ENCODE results near the gene C9orf152. TPM values are rescaled to one million over a fixed set of nuclear protein-coding genes. Genes with fewer than 3 reads are reported as not detected.

The C9orf152 gene
- polyA plus RNA-seq, 1 donor from 2014 or later: not detected

GRCh38 chr9:110153431-110153830 lies 54.5 kb downstream of the C9orf152 start:
- H3K27me3 ChIP-seq (ENCODE audit: insufficient read depth, low read depth, low read length): no peaks in the 10 kb centered on the region
- no peaks in the 10 kb centered on the region for H3K9me2 ChIP-seq (ENCODE audit: insufficient read depth, low read length)
- no peaks in the 10 kb centered on the region for H3F3A ChIP-seq (ENCODE audit: insufficient read depth, low read length, poor library complexity, severe bottlenecking)
- no peaks in the 10 kb centered on the region for H3K9me3 ChIP-seq (ENCODE audit: low read length)
- no peak overlapping the region for H3K27ac ChIP-seq (ENCODE audit: low read length)
- no peaks in the 10 kb centered on the region for H3K79me2 ChIP-seq (replicated peaks; ENCODE audit: insufficient read depth, low read length)
- H3K4me2 ChIP-seq (ENCODE audit: low read length): no peak overlapping the region
- no peak overlapping the region for H2AFZ ChIP-seq (ENCODE audit: low read depth, low read length)
- H3K9ac ChIP-seq (ENCODE audit: low read length): no peak overlapping the region
- H3K36me3 ChIP-seq (ENCODE audit: insufficient read depth, low read length): no peaks in the 10 kb centered on the region
- H4K20me1 ChIP-seq (ENCODE audit: insufficient read depth): no peaks in the 10 kb centered on the region
- H3K4me3 ChIP-seq (ENCODE audit: low read length): no peak overlapping the region
- TF ChIP-seq EZH2 (IDR thresholded peaks at IDR 0.05; ENCODE audit: borderline replicate concordance, insufficient read depth, low read length, poor library complexity, severe bottlenecking): no peak
- TF ChIP-seq MXI1 (conservative IDR thresholded peaks at IDR 0.05; ENCODE audit: poor library complexity, severe bottlenecking): no peak
- TF ChIP-seq REST (IDR thresholded peaks at IDR 0.05; ENCODE audit: borderline replicate concordance): no peak
- no peak for TF ChIP-seq TAF1 (IDR thresholded peaks at IDR 0.05; ENCODE audit: low read depth)
- no peak for TF ChIP-seq POLR2AphosphoS5 (IDR thresholded peaks at IDR 0.05)
- no peak for TF ChIP-seq RAD21 (conservative IDR thresholded peaks at IDR 0.05)
- TF ChIP-seq CTCF (IDR thresholded peaks at IDR 0.05; ENCODE audit: poor library complexity, severe bottlenecking): no peak
- TF ChIP-seq EP300 (conservative IDR thresholded peaks at IDR 0.05; ENCODE audit: poor library complexity, severe bottlenecking): no peak
- no peak for TF ChIP-seq SMC3 (conservative IDR thresholded peaks at IDR 0.05; ENCODE audit: poor library complexity)

- Histone ChIP-seq H3K79me2 (replicated peaks; ENCODE audit: insufficient read depth, low read length) (no peaks in the 10 kb centered on the region), H4K20me1 (ENCODE audit: insufficient read depth) (no peaks in the 10 kb centered on the region), H3K9me3 (ENCODE audit: low read length) (no peaks in the 10 kb centered on the region), H3K27ac (ENCODE audit: low read length) (no peak overlapping the region), H3K9me2 (ENCODE audit: insufficient read depth, low read length) (no peaks in the 10 kb centered on the region), H3K27me3 (ENCODE audit: insufficient read depth, low read depth, low read length) (no peaks in the 10 kb centered on the region), H3K36me3 (ENCODE audit: insufficient read depth, low read length) (no peaks in the 10 kb centered on the region), H3F3A (ENCODE audit: insufficient read depth, low read length, poor library complexity, severe bottlenecking) (no peaks in the 10 kb centered on the region), H3K9ac (ENCODE audit: low read length) (no peak overlapping the region), H3K4me3 (ENCODE audit: low read length) (no peak overlapping the region), H3K4me2 (ENCODE audit: low read length) (no peak overlapping the region), H2AFZ (ENCODE audit: low read depth, low read length) (no peak overlapping the region)
- TF ChIP-seq EP300 (conservative IDR thresholded peaks at IDR 0.05; ENCODE audit: poor library complexity, severe bottlenecking) (no peak), RAD21 (conservative IDR thresholded peaks at IDR 0.05) (peak; percentile 97), EZH2 (IDR thresholded peaks at IDR 0.05; ENCODE audit: borderline replicate concordance, insufficient read depth, low read length, poor library complexity, severe bottlenecking) (no peak), POLR2AphosphoS5 (IDR thresholded peaks at IDR 0.05) (no peak), CTCF (IDR thresholded peaks at IDR 0.05; ENCODE audit: poor library complexity, severe bottlenecking) (peak; percentile 95), REST (IDR thresholded peaks at IDR 0.05; ENCODE audit: borderline replicate concordance) (no peak), SMC3 (conservative IDR thresholded peaks at IDR 0.05; ENCODE audit: poor library complexity) (peak; percentile 98), TAF1 (IDR thresholded peaks at IDR 0.05; ENCODE audit: low read depth) (no peak), MXI1 (conservative IDR thresholded peaks at IDR 0.05; ENCODE audit: poor library complexity, severe bottlenecking) (no peak)
Measured at GRCh38 chr9:110152704-110153374, 55.1 kb downstream of the C9orf152 start.
